Activated naive CD4-positive, alpha-beta T cell (primary cell): ENCODE results near the gene KDELR1.

Experiments used
- DNase-seq, 4 experiments: peaks; one replicate each; lab custom pipeline; 2025; lab: John Stamatoyannopoulos, UW

KDELR1 gene

GRCh38 chr19:48342414-48342738 is 49.0 kb downstream of the KDELR1 start:
- no peak for DNase-seq

GRCh38 chr19:48341515-48342413 is 49.6 kb downstream of the KDELR1 start:
- DNase-seq, result no peak

GRCh38 chr19:48340995-48341394 is 50.4 kb downstream of the KDELR1 start:
- no peak for DNase-seq

- DNase-seq, result no peak
These were observed 52.4 kb downstream of the KDELR1 start for GRCh38 chr19:48338802-48339503.

- no peak for DNase-seq
These were observed 53.0 kb downstream of the KDELR1 start for GRCh38 chr19:48338253-48338755.

GRCh38 chr19:48333467-48334384 is 57.6 kb downstream of the KDELR1 start:
- DNase-seq, result peak; percentile 69 to 94 (median 83)

- peak; percentile 54 to 88 (median 72) for DNase-seq
These were observed 58.5 kb downstream of the KDELR1 start for GRCh38 chr19:48332662-48333466.
